PFSK-1 (cell line): ENCODE data around the gene PDGFD.

Source experiments
- REST ChIP-seq, 2 experiments: IDR thresholded peaks; 2 replicates each; pipeline versions ENCODE4 v1.6.1 to v1.8.0; 2011 to 2012; ENCODE audit warnings: low read depth in 2 of 2, low read length in 2 of 2, control low read depth in 1 of 2, inconsistent platforms in 1 of 2, mild to moderate bottlenecking in 1 of 2, moderate library complexity in 1 of 2; ENCODE audit not compliant: insufficient read depth in 1 of 2
- TAF1 ChIP-seq: IDR thresholded peaks from 2 replicates; pipeline ENCODE4 v1.6.1; 2012; ENCODE audit warnings: low read length, control low read depth, borderline replicate concordance; ENCODE audit not compliant: insufficient read depth

GRCh38 chr11:103903621-103904323 is 260.2 kb downstream of the PDGFD start:
- TF ChIP-seq REST (IDR thresholded peaks at IDR 0.05; ENCODE audit: insufficient read depth in 1 of 2, low read depth in 2 of 2, low read length in 2 of 2) (no peak), TAF1 (no peak)
